ENCODE data around the gene POLR3A.

DNA sequence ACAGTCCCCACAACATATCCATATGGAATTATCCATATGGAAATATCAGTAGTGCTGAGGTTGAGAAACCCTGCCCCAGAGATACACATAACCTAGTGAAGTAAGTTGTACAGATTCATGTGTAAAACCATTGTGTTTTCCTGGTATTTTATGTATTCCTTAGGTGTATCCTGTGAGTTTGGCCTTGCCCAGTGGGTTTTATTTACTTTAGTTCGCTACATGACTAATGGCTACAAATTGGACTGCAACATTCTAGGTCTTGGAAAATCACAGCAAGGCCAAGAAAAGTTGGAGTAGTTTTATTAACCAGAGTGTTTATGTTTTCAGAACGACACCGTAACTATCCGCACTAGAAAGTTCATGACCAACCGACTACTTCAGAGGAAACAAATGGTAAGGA is 5.7 kb upstream of the POLR3A start:
- TF ChIP-seq EZH2 (IDR thresholded peaks at IDR 0.05; ENCODE audit: low read length) = no peak
- TF ChIP-seq, protein P1, sequence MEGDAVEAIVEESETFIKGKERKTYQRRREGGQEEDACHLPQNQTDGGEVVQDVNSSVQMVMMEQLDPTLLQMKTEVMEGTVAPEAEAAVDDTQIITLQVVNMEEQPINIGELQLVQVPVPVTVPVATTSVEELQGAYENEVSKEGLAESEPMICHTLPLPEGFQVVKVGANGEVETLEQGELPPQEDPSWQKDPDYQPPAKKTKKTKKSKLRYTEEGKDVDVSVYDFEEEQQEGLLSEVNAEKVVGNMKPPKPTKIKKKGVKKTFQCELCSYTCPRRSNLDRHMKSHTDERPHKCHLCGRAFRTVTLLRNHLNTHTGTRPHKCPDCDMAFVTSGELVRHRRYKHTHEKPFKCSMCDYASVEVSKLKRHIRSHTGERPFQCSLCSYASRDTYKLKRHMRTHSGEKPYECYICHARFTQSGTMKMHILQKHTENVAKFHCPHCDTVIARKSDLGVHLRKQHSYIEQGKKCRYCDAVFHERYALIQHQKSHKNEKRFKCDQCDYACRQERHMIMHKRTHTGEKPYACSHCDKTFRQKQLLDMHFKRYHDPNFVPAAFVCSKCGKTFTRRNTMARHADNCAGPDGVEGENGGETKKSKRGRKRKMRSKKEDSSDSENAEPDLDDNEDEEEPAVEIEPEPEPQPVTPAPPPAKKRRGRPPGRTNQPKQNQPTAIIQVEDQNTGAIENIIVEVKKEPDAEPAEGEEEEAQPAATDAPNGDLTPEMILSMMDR (optimal IDR thresholded peaks at IDR 0.05 in 1 of 3, IDR thresholded peaks at IDR 0.05 in 1 of 3, conservative IDR thresholded peaks at IDR 0.05 in 1 of 3; ENCODE audit: extremely low read depth in 1 of 3, insufficient read depth in 2 of 3, low read length in 3 of 3) = no peak

All from keratinocyte (primary cell).